GM12892 (cell line): ENCODE measurements around the gene C1QL1.

Experiments used
- DNase-seq: peaks from one replicate; pipeline ENCODE4 v3.0.0; 2011; ENCODE audit not compliant: insufficient read length
- FAIRE-seq: peaks from 2 replicates; lab custom pipeline; 2011; peaks lifted over from hg19 to GRCh38; lab: Jason Lieb, UNC
- POLR2A ChIP-seq: IDR thresholded peaks from 2 replicates; pipeline ENCODE4 v1.6.1; 2011; ENCODE audit warnings: low read depth, low read length, control low read depth
- POLR2AphosphoS5 ChIP-seq: IDR thresholded peaks from 2 replicates; pipeline ENCODE4 v1.6.1; 2011; ENCODE audit warnings: low read depth, low read length, control low read depth
- TAF1 ChIP-seq: IDR thresholded peaks from 2 replicates; pipeline ENCODE4 v1.6.1; 2011; ENCODE audit warnings: low read depth, mild to moderate bottlenecking, control low read depth, low read length, borderline replicate concordance

C1QL1 gene

GRCh38 chr17:44922136-44922535 lies 46.0 kb downstream of the C1QL1 start:
- FAIRE-seq = no peak
- TF ChIP-seq TAF1 = no peak
- TF ChIP-seq POLR2A = no peak
- TF ChIP-seq POLR2AphosphoS5 = no peak

GRCh38 chr17:44921122-44921882 lies 46.8 kb downstream of the C1QL1 start:
- TF ChIP-seq POLR2A (no peak), POLR2AphosphoS5 (no peak), TAF1 (no peak)
- FAIRE-seq (no peak), DNase-seq (no peak)

More at GRCh38 chr17:44922136-44922535, 46.0 kb downstream of the C1QL1 start:
- DNase-seq = no peak

GRCh38 chr17:44920565-44920940 lies 47.5 kb downstream of the C1QL1 start:
- FAIRE-seq = peak; percentile 24
- no peak for DNase-seq

DNA sequence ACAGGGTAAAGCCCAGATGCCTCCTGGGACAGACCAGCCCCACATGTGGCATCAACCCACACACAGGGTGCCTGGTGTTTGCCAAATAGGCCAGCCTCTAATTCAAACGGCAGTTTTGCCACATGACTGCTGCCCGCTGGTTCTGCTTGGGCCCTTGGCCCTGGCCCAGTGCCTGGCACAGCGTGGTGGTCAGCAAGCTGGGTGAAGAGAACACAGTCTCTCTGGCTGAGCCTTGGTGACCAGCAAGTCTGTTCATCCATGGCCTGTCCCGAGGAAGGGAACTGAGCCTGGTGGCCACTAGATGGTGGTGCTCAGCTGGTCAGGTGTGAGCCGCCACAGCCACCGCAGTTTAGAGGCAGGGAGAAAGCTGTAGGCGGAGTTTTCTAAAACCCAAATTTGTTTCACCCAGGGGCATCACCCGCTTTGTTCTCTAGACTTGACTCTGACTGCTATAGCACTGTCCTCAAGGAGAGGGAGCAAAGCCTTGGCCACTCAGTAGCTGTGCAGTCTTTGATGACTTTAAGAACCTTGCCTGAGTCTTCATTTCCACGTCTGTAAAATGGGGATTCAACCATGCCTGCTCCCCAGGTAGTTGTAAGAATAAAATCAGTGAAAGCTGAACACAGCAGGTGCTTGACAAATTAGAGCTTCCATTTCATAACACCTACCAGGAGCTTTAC lies 48.1 kb downstream of the C1QL1 start:
- TF ChIP-seq POLR2AphosphoS5 = no peak
- no peak for TF ChIP-seq POLR2A
- TF ChIP-seq TAF1 = no peak
- FAIRE-seq (peak; percentile 98), DNase-seq (peak; percentile 90)

More at GRCh38 chr17:44920565-44920940, 47.5 kb downstream of the C1QL1 start:
- TF ChIP-seq POLR2A (no peak), TAF1 (no peak), POLR2AphosphoS5 (no peak)

- FAIRE-seq (no peak), DNase-seq (no peak)
- TF ChIP-seq POLR2A = no peak
- TF ChIP-seq TAF1 = no peak
Observed at GRCh38 chr17:44919411-44919810, 48.7 kb downstream of the C1QL1 start.

GRCh38 chr17:44918006-44918405 lies 50.1 kb downstream of the C1QL1 start:
- no peak for TF ChIP-seq POLR2AphosphoS5
- TF ChIP-seq TAF1 = no peak
- TF ChIP-seq POLR2A = no peak
- DNase-seq = no peak
- no peak for FAIRE-seq

DNA sequence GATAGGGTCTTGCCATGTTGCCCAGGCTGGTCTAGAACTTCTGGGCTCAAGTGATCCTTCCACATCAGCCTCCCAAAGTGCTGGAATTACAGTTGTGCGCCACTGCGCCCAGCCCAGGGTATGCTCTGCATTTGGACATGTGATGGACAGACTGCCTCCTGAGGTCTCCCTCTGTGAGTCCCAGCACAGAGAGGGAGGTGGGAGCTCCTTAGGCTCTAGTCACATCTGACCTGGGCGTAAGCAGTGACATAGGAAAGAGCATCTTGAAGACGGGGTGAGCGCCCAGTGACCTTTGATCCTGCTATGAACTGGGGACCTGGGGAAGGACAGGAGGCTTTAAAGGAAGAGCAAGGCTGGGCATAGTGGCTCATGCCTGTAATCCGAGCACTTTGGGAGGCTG lies 50.6 kb downstream of the C1QL1 start:
- no peak for FAIRE-seq

DNA sequence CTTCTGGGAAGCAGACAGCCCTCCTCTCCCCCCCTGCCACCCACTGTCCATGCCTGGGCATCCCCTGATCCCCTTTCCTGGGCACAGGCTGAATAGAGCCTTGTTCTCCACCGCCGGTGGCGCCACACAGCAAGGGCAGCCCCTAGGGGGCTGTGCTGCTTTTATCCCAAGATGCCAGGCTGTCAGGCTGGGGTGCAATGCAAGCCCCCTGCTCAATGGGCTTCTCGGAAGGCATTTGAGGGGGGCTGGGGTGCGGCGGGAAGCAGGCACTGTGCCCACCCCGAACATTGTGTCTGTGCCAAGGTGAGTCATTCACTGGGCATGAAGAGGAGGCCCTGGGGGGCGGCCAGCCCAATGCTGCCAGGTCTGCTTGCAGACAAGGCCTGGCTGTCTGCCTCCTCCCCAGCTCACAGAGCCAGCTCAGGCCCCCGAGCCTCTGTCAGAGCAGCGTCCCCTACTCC lies 51.3 kb downstream of the C1QL1 start:
- FAIRE-seq (no peak), DNase-seq (no peak)
- TF ChIP-seq POLR2AphosphoS5 (no peak), TAF1 (no peak), POLR2A (no peak)

More for the DNA sequence above, 50.6 kb downstream of the C1QL1 start:
- TF ChIP-seq POLR2A = no peak
- no peak for TF ChIP-seq POLR2AphosphoS5
- TF ChIP-seq TAF1 = no peak
- DNase-seq = no peak

DNA sequence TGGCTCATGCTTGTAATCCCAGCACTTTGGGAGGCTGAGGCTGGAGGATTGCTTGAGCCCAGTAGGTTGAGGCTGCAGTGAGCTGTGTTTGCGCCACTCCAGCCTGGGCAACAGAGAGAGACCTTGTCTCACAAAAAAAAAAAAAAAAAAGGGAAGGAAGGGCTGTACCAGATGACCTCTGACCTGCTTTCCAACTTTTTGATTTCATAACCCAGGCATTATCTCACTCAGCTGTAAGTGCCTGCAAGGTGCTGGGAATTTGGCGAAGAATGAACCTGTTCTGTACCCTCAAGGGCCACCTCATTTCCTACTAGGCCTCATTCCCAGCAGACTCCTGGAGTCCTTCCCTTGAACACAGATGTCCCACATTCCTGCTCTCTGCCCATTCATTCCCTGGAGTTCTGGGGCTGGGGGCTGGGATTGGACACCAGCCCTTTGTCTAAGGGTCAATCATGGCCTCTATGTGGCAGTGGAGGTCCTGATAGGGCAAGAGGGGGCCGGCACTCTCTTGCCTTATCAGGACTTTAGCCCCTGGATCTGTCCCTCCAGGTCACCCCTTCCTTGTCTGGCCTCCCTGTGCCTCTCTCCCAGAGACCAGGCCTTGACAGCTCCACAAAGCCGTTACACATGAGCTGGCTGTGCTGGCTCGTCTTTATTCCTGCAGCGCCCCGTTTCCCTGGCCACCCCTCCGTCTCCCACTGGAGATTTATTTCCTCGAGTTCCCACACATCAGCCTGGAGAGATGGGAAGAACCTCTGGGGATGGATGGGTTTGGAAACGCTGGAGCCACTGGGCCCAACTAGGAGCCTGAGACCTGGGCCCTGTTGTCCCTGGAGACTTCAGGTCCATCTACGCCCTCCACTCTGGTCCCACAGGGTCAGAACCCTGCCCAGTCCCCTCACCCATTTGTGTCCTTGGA lies 52.0 kb downstream of the C1QL1 start:
- TF ChIP-seq POLR2A (no peak), POLR2AphosphoS5 (no peak), TAF1 (no peak)
- FAIRE-seq (no peak), DNase-seq (no peak)

DNA sequence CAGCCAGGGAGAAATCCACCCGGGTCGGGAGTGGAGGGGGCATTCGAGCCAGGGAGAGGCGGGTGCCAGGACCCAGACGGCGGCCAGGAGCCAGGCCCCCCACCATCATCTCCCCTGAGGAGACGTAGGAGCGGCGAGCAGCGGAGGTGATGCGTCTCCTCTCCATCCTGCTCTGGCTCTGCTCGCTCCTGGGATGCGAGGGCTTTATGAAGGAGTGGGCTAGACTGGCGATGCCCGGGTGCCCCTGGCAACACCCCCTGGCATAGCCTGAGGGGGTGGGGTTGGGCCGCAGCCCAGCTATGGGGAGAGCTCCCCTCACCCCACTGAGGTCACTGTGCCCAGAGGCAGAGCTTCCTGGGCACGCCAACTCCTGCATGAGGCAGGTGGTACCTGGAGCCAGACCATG lies 52.8 kb downstream of the C1QL1 start, which contains the start of gene GFAP:
GFAP (minus strand) TSS at position 180 of the 406 bp plus-strand sequence; CDS start at position 166, 14 bp downstream.
- FAIRE-seq (no peak), DNase-seq (no peak)
- TF ChIP-seq POLR2A = no peak
- TF ChIP-seq TAF1 = no peak
- no peak for TF ChIP-seq POLR2AphosphoS5

GRCh38 chr17:44914698-44915271 lies 53.3 kb downstream of the C1QL1 start:
- TF ChIP-seq POLR2A (no peak), TAF1 (no peak), POLR2AphosphoS5 (no peak)
- no peak for FAIRE-seq
- DNase-seq = no peak

DNA sequence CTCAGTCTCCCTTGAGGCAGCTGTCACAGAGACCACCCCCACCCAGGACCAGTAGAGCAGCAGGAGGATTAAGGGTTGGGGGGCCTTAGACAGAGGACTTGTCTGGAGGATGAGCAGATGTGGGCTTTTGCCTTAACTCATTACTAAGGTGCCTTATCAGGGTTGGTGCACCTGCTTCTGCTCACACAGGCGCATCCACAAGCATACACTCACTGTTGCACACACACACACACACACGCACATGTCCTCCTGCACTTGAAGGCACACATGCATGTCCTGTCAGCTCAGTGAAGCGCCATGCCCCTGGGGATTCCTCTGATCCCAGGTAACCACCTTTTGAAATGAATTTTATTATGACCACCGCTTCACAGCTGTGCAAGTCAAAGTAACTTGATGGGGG lies 54.0 kb downstream of the C1QL1 start:
- FAIRE-seq (peak; percentile 51), DNase-seq (no peak)
- TF ChIP-seq TAF1 = no peak
- TF ChIP-seq POLR2AphosphoS5 = no peak
